Adipocyte (in vitro differentiated cells): ENCODE data around the gene ESR1.

ENCODE experiments used
- DNase-seq: peaks from one replicate; pipeline ENCODE4 v3.0.0-alpha.2; 2015; ENCODE audit warnings: low read depth
- H3K27me3 ChIP-seq: replicated peaks from 2 replicates; pipeline ENCODE4 v1.7.0; 2013; ENCODE audit warnings: mild to moderate bottlenecking, low read length, moderate library complexity; ENCODE audit not compliant: control insufficient read depth, insufficient read depth
- H3K36me3 ChIP-seq: 2 replicates; pipeline ENCODE4 v1.7.0; 2013; ENCODE audit warnings: low read length, mild to moderate bottlenecking, moderate library complexity; ENCODE audit not compliant: control insufficient read depth, insufficient read depth, severe bottlenecking
- H3K4me1 ChIP-seq: 2 replicates; pipeline ENCODE4 v1.7.0; 2013; ENCODE audit warnings: mild to moderate bottlenecking, low read length, moderate library complexity; ENCODE audit not compliant: control insufficient read depth, insufficient read depth
- H3K4me3 ChIP-seq: 2 replicates; pipeline ENCODE4 v1.7.0; 2013; ENCODE audit warnings: mild to moderate bottlenecking, low read length, moderate library complexity
- H3K9ac ChIP-seq: 2 replicates; pipeline ENCODE4 v1.7.0; 2013; ENCODE audit warnings: mild to moderate bottlenecking, low read length, moderate library complexity
- H3K9me3 ChIP-seq: 2 replicates; pipeline ENCODE4 v1.7.0; 2013; ENCODE audit warnings: mild to moderate bottlenecking, low read length, moderate library complexity; ENCODE audit not compliant: control insufficient read depth

ESR1 gene

GRCh38 chr6:152085451-152085921 lies 278.0 kb downstream of the ESR1 start:
- no peak for DNase-seq
- Histone ChIP-seq H3K36me3 (no peaks in the 10 kb centered on the region), H3K4me3 (no peak overlapping the region), H3K4me1 (no peaks in the 10 kb centered on the region), H3K9ac (no peak overlapping the region), H3K9me3 (no peaks in the 10 kb centered on the region), H3K27me3 (no peaks in the 10 kb centered on the region)

GRCh38 chr6:152086223-152086873 lies 278.9 kb downstream of the ESR1 start:
- H3K4me3 ChIP-seq, result no peak overlapping the region
- H3K9me3 ChIP-seq, result no peaks in the 10 kb centered on the region
- DNase-seq, result no peak
- H3K4me1 ChIP-seq, result no peaks in the 10 kb centered on the region
- H3K36me3 ChIP-seq, result no peaks in the 10 kb centered on the region
- H3K27me3 ChIP-seq, result no peaks in the 10 kb centered on the region
- no peak overlapping the region for H3K9ac ChIP-seq

DNA sequence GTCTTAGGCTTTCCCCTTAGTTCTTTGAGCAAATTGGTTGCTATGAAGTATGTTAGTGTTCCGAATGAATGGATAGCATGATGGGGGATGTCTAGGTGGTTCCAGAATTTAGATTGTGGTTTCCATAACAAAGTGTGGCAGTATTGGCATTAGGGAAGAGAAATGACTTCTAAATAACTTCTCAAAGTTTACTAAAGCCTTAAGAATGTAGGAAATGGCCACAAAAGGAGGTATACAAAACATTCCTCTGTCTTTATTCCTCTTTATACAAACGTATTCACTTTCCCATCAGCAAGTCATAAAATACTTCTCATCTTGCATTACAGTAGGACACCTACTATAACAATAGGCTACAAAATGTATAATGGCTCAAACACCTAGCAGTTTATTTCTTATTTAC lies 279.6 kb downstream of the ESR1 start:
- no peaks in the 10 kb centered on the region for H3K27me3 ChIP-seq
- H3K9ac ChIP-seq, result no peak overlapping the region
- DNase-seq, result peak; percentile 22
- H3K9me3 ChIP-seq, result no peaks in the 10 kb centered on the region
- H3K4me3 ChIP-seq, result no peak overlapping the region
- H3K36me3 ChIP-seq, result no peaks in the 10 kb centered on the region
- peaks cover 7% of the 10 kb centered on the region for H3K4me1 ChIP-seq

DNA sequence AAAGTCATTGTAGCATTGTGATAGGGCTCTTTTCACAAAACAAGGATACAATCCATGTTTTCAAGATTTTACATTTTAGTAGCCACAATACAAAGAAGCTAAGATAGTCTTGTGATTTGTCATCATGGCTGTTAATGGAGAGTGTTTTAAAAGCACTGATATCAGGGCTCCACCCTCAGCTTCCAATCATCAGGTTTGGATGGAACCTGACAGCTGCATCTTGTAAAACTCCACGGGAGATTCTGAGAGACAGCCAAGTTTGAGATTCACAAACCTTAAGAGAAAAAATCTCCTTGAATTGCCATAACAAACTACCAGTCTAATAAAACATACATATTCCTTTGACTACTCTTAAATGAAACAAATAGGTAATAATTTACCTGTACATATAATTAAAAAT lies 280.2 kb downstream of the ESR1 start:
- Histone ChIP-seq H3K9ac (no peak overlapping the region), H3K27me3 (no peaks in the 10 kb centered on the region), H3K4me3 (no peak overlapping the region), H3K9me3 (no peaks in the 10 kb centered on the region), H3K4me1 (peaks cover 12% of the 10 kb centered on the region), H3K36me3 (no peaks in the 10 kb centered on the region)
- no peak for DNase-seq

GRCh38 chr6:152089992-152090391 lies 282.5 kb downstream of the ESR1 start:
- H3K9me3 ChIP-seq, result no peaks in the 10 kb centered on the region
- H3K9ac ChIP-seq, result no peak overlapping the region
- H3K27me3 ChIP-seq, result no peaks in the 10 kb centered on the region
- peak; percentile 76 for DNase-seq
- peaks cover 18% of the 10 kb centered on the region for H3K4me1 ChIP-seq
- no peak overlapping the region for H3K4me3 ChIP-seq
- H3K36me3 ChIP-seq, result no peaks in the 10 kb centered on the region

DNA sequence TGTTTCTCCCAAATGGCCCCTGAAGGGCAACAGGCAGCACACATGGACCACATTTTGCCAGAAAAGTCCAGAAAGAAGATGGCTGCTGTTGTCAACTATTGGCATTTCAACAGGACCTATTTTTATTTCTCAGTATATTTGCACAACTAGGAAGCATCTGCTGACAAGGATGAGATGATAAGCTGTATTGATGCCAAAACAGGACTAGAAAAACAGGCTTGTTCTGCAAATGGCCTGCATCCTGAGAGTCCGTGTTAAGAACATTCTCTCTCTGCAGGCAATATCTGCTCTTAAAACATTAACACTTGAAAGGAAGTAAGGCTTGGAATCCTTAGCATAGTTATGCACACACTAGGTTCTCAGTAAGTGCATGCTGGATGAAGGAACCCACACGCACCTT lies 283.7 kb downstream of the ESR1 start:
- H3K27me3 ChIP-seq, result no peaks in the 10 kb centered on the region
- no peak overlapping the region for H3K9ac ChIP-seq
- no peak overlapping the region for H3K4me3 ChIP-seq
- peaks cover 29% of the 10 kb centered on the region for H3K4me1 ChIP-seq
- DNase-seq, result no peak
- H3K36me3 ChIP-seq, result no peaks in the 10 kb centered on the region
- H3K9me3 ChIP-seq, result no peaks in the 10 kb centered on the region

DNA sequence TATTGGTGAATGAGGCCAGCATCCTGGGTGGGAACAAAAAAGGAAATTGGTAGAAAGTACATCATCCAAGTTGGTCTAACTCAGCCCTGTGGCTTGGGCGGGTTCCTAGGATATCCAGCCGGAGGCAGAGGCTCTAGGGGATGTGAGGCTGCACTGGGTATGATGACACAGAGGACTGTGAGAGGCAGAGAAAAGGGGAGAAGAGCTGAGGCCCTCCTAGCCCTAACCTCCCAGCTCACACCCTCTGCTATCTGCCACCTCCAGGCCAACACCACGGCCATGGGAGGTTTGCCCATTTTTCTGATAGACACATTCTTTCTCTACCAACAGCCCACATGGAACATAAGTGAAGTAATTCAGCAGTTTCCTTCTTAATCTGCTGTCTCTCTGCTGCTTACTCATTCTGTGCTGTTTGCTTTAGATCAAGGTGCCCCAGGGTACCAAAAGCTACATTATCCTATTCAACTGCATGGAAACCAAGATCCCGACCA lies 284.4 kb downstream of the ESR1 start:
- H3K36me3 ChIP-seq, result no peaks in the 10 kb centered on the region
- H3K9me3 ChIP-seq, result no peaks in the 10 kb centered on the region
- peak; percentile 67 for DNase-seq
- H3K4me3 ChIP-seq, result no peak overlapping the region
- no peaks in the 10 kb centered on the region for H3K27me3 ChIP-seq
- H3K4me1 ChIP-seq, result peaks cover 36% of the 10 kb centered on the region
- no peak overlapping the region for H3K9ac ChIP-seq

DNA sequence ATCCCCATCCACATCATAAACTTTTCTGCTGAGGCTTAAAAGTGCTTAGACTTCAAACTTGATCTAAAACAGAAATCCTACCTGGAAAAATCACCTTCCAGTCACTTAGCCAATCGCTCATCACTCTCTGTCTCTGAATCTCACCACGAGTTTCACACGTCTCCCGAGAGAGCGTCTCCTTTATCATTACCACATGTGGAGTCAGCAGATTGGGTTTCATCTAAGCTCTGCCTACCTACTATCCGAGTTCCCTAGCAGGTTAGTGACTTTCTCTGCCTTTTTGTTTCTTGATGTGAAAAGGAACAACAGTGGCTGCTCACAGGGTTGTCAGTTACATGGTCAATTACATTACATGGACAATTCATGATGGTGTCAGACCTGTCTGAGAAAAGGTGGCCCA lies 286.2 kb downstream of the ESR1 start:
- H3K9me3 ChIP-seq, result no peaks in the 10 kb centered on the region
- no peak overlapping the region for H3K9ac ChIP-seq
- H3K4me3 ChIP-seq, result no peak overlapping the region
- H3K4me1 ChIP-seq, result peaks cover 47% of the 10 kb centered on the region
- H3K36me3 ChIP-seq, result no peaks in the 10 kb centered on the region
- DNase-seq, result no peak
- no peaks in the 10 kb centered on the region for H3K27me3 ChIP-seq

DNA sequence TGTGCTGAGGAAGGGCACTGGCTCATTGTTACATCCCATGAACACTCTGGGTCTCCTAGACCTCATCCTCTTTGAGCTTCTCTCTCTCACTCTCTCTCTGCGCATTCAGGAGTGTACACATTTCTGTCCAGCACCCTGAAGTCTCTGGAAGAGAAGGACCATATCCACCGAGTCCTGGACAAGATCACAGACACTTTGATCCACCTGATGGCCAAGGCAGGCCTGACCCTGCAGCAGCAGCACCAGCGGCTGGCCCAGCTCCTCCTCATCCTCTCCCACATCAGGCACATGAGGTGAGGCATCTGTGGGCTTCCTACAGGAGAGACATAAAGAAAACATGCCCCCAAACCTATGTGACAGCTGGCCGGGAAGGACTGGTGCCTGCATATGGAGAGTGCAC lies 286.8 kb downstream of the ESR1 start:
- no peaks in the 10 kb centered on the region for H3K36me3 ChIP-seq
- peaks cover 47% of the 10 kb centered on the region for H3K4me1 ChIP-seq
- no peak overlapping the region for H3K4me3 ChIP-seq
- DNase-seq, result no peak
- H3K9me3 ChIP-seq, result no peaks in the 10 kb centered on the region
- no peak overlapping the region for H3K9ac ChIP-seq
- no peaks in the 10 kb centered on the region for H3K27me3 ChIP-seq

GRCh38 chr6:152094992-152095592 lies 287.6 kb downstream of the ESR1 start:
- peak; percentile 97 for DNase-seq

GRCh38 chr6:152096863-152097496 lies 289.5 kb downstream of the ESR1 start:
- Histone ChIP-seq H3K9ac (no peak overlapping the region), H3K36me3 (no peaks in the 10 kb centered on the region), H3K4me3 (no peak overlapping the region), H3K27me3 (no peaks in the 10 kb centered on the region), H3K9me3 (no peaks in the 10 kb centered on the region), H3K4me1 (peaks cover 51% of the 10 kb centered on the region)
- peak; percentile 93 for DNase-seq

More at GRCh38 chr6:152094992-152095592, 287.6 kb downstream of the ESR1 start:
- H3K36me3 ChIP-seq, result no peaks in the 10 kb centered on the region
- peaks cover 51% of the 10 kb centered on the region for H3K4me1 ChIP-seq
- H3K4me3 ChIP-seq, result peak overlapping the region; percentile 49
- no peak overlapping the region for H3K9ac ChIP-seq
- H3K27me3 ChIP-seq, result no peaks in the 10 kb centered on the region
- H3K9me3 ChIP-seq, result no peaks in the 10 kb centered on the region
